ENCODE measurements around the gene SORCS2. TPM values are rescaled to one million over a fixed set of nuclear protein-coding genes. Genes with fewer than 3 reads are reported as not detected.

Gene SORCS2
- total RNA-seq, 2 experiments from 2014 or later, result 0.03 TPM; not detected in 1

DNA sequence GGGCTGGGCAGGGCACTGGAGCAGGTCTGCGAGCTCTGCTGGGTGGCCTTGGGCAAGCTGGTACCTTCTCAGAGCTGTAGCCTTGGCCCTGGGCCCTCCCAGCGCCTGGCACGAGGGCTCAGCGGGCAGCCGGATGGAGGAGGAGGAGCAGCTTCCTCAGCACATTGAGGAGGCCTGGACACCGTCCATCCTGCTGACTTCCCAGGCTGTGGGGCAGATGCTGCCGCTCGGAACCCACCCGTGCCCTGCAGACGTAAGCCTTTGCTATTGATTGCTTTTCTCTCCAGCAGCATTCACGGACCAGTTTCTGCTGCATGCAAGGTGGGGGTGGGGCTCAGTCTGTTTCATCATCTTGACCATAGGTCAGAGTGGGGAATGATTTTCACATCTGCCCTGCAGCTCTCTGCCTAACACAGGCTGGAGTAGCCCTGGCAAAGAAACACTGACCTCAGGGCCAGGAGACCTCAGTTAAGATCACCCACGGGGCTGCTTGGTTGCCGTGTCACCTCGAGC, 323.1 kb downstream of the SORCS2 start:
- no TSS peak for BruUV-seq (replicated peaks)
- TF ChIP-seq EZH2phosphoT487 (IDR thresholded peaks at IDR 0.05; ENCODE audit: borderline replicate concordance, low read depth, low read length), result no peak
- TF ChIP-seq, protein P1, sequence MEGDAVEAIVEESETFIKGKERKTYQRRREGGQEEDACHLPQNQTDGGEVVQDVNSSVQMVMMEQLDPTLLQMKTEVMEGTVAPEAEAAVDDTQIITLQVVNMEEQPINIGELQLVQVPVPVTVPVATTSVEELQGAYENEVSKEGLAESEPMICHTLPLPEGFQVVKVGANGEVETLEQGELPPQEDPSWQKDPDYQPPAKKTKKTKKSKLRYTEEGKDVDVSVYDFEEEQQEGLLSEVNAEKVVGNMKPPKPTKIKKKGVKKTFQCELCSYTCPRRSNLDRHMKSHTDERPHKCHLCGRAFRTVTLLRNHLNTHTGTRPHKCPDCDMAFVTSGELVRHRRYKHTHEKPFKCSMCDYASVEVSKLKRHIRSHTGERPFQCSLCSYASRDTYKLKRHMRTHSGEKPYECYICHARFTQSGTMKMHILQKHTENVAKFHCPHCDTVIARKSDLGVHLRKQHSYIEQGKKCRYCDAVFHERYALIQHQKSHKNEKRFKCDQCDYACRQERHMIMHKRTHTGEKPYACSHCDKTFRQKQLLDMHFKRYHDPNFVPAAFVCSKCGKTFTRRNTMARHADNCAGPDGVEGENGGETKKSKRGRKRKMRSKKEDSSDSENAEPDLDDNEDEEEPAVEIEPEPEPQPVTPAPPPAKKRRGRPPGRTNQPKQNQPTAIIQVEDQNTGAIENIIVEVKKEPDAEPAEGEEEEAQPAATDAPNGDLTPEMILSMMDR (conservative IDR thresholded peaks at IDR 0.05; ENCODE audit: low read length), result no peak
- no peak for DNase-seq (ENCODE audit: low spot score)

DNA sequence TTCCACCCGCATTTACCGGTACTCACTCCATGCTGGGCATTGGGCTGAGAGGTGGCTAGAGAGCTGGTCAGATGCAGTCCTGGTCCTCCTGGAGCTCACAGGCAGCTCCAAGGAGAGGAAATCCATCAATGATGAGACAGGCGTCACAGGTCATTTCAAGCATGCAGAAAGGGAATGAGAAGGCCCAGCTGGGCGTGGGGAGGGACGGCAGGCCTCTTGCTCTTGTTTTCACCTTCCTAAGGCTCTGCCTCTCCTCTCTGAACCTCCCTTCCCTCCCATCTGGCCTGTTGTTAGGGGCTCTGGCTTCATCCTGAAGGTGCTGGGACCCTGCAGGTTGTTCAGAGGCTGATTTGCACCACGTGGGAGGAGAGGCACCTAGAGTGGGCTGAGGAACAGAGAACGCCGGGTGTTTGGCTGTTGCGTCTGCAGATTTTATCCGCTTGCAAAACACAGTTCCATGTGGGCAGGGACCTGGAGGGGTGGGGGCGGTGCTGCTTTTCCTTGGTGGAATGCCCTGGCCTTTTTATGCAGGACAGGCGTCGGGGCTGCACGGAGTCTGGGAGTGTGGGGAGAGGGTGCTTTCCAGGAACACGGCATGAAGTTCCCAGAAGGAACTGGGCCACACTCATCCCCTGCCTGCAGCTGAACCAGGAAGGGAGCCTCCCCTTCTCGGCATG, 323.9 kb downstream of the SORCS2 start:
- no peak for DNase-seq (ENCODE audit: low spot score)
- intact Hi-C loops (cut with micrococcal nuclease; ENCODE audit: unreplicated experiment), result no loop called here
- ChIA-PET POLR2A (no interaction called here), CTCF (ENCODE audit: unreplicated experiment) (no interaction called here)
- no peak for TF ChIP-seq EZH2phosphoT487 (IDR thresholded peaks at IDR 0.05; ENCODE audit: borderline replicate concordance, low read depth, low read length)
- TF ChIP-seq, protein P1 (conservative IDR thresholded peaks at IDR 0.05; ENCODE audit: low read length), result no peak
- Histone ChIP-seq H2AFZ (ENCODE audit: low read length) (no peak overlapping the region), H3K9me2 (ENCODE audit: insufficient read depth, low read length) (no peaks in the 10 kb centered on the region), H3K36me3 (ENCODE audit: insufficient read depth, low read length) (no peaks in the 10 kb centered on the region), H3K4me1 (ENCODE audit: insufficient read depth, low read length, poor library complexity, severe bottlenecking) (no peaks in the 10 kb centered on the region), H3K4me2 (ENCODE audit: low read length) (no peak overlapping the region), H4K20me1 (ENCODE audit: insufficient read depth, low read length) (no peaks in the 10 kb centered on the region), H3K9me3 (ENCODE audit: low read length) (no peaks in the 10 kb centered on the region), H3K4me3 (ENCODE audit: low read depth, low read length, poor library complexity, severe bottlenecking) (no peak overlapping the region), H3K27ac (ENCODE audit: low read depth, low read length, poor library complexity, severe bottlenecking) (no peak overlapping the region), H3K79me2 (ENCODE audit: insufficient read depth, low read depth, low read length) (no peaks in the 10 kb centered on the region)
- no TSS peak for BruUV-seq (replicated peaks)

More for the DNA sequence above, 323.1 kb downstream of the SORCS2 start:
- Histone ChIP-seq H3K9me2 (ENCODE audit: insufficient read depth, low read length) (no peaks in the 10 kb centered on the region), H2AFZ (ENCODE audit: low read length) (no peak overlapping the region), H3K9me3 (ENCODE audit: low read length) (no peaks in the 10 kb centered on the region), H3K4me3 (ENCODE audit: low read depth, low read length, poor library complexity, severe bottlenecking) (no peak overlapping the region), H3K4me2 (ENCODE audit: low read length) (no peak overlapping the region), H3K36me3 (ENCODE audit: insufficient read depth, low read length) (no peaks in the 10 kb centered on the region), H3K79me2 (ENCODE audit: insufficient read depth, low read depth, low read length) (no peaks in the 10 kb centered on the region), H3K27ac (ENCODE audit: low read depth, low read length, poor library complexity, severe bottlenecking) (no peak overlapping the region), H3K4me1 (ENCODE audit: insufficient read depth, low read length, poor library complexity, severe bottlenecking) (no peaks in the 10 kb centered on the region), H4K20me1 (ENCODE audit: insufficient read depth, low read length) (no peaks in the 10 kb centered on the region)
- ChIA-PET POLR2A (no interaction called here), CTCF (ENCODE audit: unreplicated experiment) (no interaction called here)
- intact Hi-C loops (cut with micrococcal nuclease; ENCODE audit: unreplicated experiment), result no loop called here

DNA sequence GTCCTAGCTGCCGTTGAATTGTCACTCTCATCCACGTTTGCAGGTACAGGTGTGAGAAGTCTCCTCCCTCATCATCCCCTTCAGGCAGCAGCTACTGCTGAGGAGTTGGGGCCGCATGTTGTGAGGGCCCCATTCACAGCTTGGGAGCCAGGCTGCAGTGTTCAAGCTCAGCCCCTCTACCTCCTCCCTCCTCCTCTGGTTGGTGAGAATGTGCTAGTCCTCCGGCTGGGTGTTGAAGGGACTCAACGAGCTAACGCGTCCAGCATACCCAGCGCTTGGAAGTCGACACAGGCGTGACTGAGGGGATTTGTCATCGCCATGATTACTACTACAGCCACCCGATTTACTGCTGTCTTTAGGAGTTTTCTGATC, 324.4 kb downstream of the SORCS2 start:
- H3K4me3 ChIP-seq (ENCODE audit: low read depth, low read length, poor library complexity, severe bottlenecking), result no peak overlapping the region
- H2AFZ ChIP-seq (ENCODE audit: low read length), result no peak overlapping the region
- BruUV-seq (replicated peaks), result no TSS peak
- H3K4me1 ChIP-seq (ENCODE audit: insufficient read depth, low read length, poor library complexity, severe bottlenecking), result no peaks in the 10 kb centered on the region
- H3K9me2 ChIP-seq (ENCODE audit: insufficient read depth, low read length), result no peaks in the 10 kb centered on the region
- CTCF ChIA-PET (ENCODE audit: unreplicated experiment), result no interaction called here
- POLR2A ChIA-PET, result no interaction called here
- H4K20me1 ChIP-seq (ENCODE audit: insufficient read depth, low read length), result no peaks in the 10 kb centered on the region
- H3K27ac ChIP-seq (ENCODE audit: low read depth, low read length, poor library complexity, severe bottlenecking), result no peak overlapping the region
- H3K9me3 ChIP-seq (ENCODE audit: low read length), result no peaks in the 10 kb centered on the region
- TF ChIP-seq, protein P1 (conservative IDR thresholded peaks at IDR 0.05; ENCODE audit: low read length), result no peak
- TF ChIP-seq EZH2phosphoT487 (IDR thresholded peaks at IDR 0.05; ENCODE audit: borderline replicate concordance, low read depth, low read length), result no peak
- intact Hi-C loops (cut with micrococcal nuclease; ENCODE audit: unreplicated experiment), result no loop called here
- DNase-seq (ENCODE audit: low spot score), result no peak
- H3K36me3 ChIP-seq (ENCODE audit: insufficient read depth, low read length), result no peaks in the 10 kb centered on the region
- H3K4me2 ChIP-seq (ENCODE audit: low read length), result no peak overlapping the region
- no peaks in the 10 kb centered on the region for H3K79me2 ChIP-seq (ENCODE audit: insufficient read depth, low read depth, low read length)

Data from OCI-LY7 (cell line).